Measurements from ENCODE around the gene SLC9A4. TPM values are rescaled to one million over a fixed set of nuclear protein-coding genes. Genes with fewer than 3 reads are reported as not detected.

SLC9A4 gene
- total and polyA plus RNA-seq, 12 donors, result 0.07 TPM; not detected in 11

DNA sequence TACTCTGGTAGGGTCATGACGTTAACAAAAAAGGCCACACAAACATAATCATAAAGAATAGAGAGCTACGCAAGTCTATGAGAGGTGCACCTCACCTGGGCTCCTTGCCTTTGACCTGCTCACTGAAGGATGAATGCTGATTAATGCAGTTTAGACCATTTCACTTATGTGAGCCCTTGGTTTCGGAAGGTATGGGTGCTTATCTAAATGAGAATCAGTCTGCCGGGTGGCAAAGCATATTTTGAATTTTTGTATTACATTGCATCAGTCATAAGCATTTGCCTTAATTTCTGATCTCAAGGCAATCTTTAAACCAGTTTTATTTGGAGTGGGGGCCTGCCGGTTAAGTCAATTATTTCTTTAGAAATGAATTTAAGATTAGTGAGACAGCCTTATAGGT lies 42.8 kb downstream of the SLC9A4 start:
- no peaks in the 10 kb centered on the region for H3K36me3 ChIP-seq
- H3K4me3 ChIP-seq, result no peak overlapping the region
- no peaks in the 10 kb centered on the region for H3K9me3 ChIP-seq
- no peaks in the 10 kb centered on the region for H3K4me1 ChIP-seq
- no peak for DNase-seq
- no peak for ATAC-seq
- intact Hi-C loops (cut with DNase I), result loop anchor here in 2 of 10 donors (5.0 to 10.0 kb wide), 2 partner anchors 101 to 189 kb away; partner anchors contain the start of gene SLC9A2 (in 1 of the 2)
- peaks cover 0 to 6% (median 0%) of the 10 kb centered on the region in 7 donors for H3K27me3 ChIP-seq
- TF ChIP-seq, protein P1, sequence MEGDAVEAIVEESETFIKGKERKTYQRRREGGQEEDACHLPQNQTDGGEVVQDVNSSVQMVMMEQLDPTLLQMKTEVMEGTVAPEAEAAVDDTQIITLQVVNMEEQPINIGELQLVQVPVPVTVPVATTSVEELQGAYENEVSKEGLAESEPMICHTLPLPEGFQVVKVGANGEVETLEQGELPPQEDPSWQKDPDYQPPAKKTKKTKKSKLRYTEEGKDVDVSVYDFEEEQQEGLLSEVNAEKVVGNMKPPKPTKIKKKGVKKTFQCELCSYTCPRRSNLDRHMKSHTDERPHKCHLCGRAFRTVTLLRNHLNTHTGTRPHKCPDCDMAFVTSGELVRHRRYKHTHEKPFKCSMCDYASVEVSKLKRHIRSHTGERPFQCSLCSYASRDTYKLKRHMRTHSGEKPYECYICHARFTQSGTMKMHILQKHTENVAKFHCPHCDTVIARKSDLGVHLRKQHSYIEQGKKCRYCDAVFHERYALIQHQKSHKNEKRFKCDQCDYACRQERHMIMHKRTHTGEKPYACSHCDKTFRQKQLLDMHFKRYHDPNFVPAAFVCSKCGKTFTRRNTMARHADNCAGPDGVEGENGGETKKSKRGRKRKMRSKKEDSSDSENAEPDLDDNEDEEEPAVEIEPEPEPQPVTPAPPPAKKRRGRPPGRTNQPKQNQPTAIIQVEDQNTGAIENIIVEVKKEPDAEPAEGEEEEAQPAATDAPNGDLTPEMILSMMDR (IDR thresholded peaks at IDR 0.05), result no peak
- WGBS, 2 donors, result 69 to 71% methylated on average over 5 of the region's 5 CpGs
- no peak overlapping the region for H3K27ac ChIP-seq

DNA sequence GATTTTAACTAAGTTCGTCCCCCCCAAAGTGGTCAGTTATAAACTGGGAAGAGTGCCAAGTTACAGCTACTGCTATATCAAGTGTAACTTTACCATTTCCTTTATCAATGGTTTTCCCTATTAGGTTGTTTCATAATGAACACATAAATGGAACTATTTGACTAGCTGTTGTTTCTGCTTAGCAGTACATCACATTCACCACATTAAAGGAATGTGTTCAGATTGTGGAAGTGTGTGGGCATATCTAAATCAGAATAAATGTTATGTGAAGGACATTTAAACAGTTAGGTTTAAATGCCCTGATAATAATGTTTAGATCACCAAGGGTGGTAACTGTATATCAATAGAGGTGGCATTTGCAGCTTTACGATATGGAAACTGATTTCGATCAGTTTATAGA lies 45.1 kb downstream of the SLC9A4 start:
- no peak for DNase-seq
- intact Hi-C loops (cut with DNase I), result loop anchor here in 2 of 10 donors (5.0 to 10.0 kb wide), 2 partner anchors 99 to 187 kb away; partner anchors contain the start of gene SLC9A2 (in 1 of the 2)
- H3K9me3 ChIP-seq, result no peaks in the 10 kb centered on the region
- H3K36me3 ChIP-seq, result no peaks in the 10 kb centered on the region
- WGBS, 2 donors, result 75 to 76% methylated on average over 3 of the region's 3 CpGs
- no peaks in the 10 kb centered on the region for H3K4me1 ChIP-seq
- no peak overlapping the region for H3K27ac ChIP-seq
- H3K4me3 ChIP-seq, result no peak overlapping the region
- H3K27me3 ChIP-seq, result peaks cover 0 to 4% (median 0%) of the 10 kb centered on the region in 7 donors
- no peak for ATAC-seq
- TF ChIP-seq, protein P1 (IDR thresholded peaks at IDR 0.05), result no peak

DNA sequence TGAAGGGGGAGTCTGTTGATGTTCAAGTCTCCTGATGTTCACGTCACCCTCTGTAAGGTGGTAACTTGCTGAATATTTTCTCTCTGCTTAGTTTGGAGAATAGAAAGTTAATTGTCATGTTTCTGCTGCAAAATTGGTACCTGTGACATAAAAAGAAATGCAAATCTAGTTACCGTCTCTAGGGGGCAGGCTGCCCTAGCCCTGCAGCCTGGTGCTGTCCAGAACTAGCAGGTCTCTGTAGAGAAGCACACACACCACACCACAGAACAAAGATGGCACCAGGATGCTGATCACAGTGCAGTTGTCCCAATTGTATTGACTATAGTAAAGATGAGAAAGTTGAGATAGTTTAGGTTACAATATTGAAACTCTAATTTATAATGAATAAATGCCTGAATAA lies 47.0 kb downstream of the SLC9A4 start:
- Histone ChIP-seq H3K36me3 (no peaks in the 10 kb centered on the region), H3K4me1 (no peaks in the 10 kb centered on the region), H3K27ac (no peak overlapping the region), H3K27me3 (peaks cover 0 to 5% (median 0%) of the 10 kb centered on the region in 7 donors), H3K4me3 (no peak overlapping the region), H3K9me3 (no peaks in the 10 kb centered on the region)
- no peak for ATAC-seq
- 16 to 21% methylated on average over 2 of the region's 2 CpGs for whole genome bisulfite sequencing, 2 donors
- TF ChIP-seq, protein P1 (IDR thresholded peaks at IDR 0.05), result peak; percentile 31 to 74 (median 52)
- intact Hi-C loops (cut with DNase I), result loop anchor here in 1 of 10 donors (5.0 kb wide), 1 partner anchor 97 kb away; the partner anchor contains the start of gene SLC9A2
- no peak for DNase-seq

DNA sequence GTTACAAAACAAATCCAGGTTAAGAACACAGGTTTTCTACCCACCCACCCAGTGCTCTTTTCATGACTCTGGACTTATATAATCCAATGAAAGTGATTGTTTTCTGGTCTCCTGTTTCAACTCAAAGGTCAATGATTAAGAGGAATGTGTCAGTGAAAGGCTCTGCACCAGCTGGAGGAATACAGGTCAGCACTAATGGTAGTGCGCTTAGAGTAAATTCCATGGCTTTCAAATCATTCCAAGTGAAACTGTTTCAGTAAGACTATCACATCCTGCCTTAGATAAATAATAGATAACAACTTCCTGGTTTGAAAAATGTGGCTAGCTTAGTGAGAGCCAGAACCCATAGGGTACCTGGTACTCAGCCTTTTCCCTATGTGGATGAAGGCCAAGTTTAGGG lies 47.8 kb downstream of the SLC9A4 start:
- Histone ChIP-seq H3K27me3 (peaks cover 0 to 9% (median 0%) of the 10 kb centered on the region in 7 donors), H3K9me3 (no peaks in the 10 kb centered on the region), H3K27ac (no peak overlapping the region), H3K36me3 (no peaks in the 10 kb centered on the region), H3K4me1 (no peaks in the 10 kb centered on the region), H3K4me3 (no peak overlapping the region)
- ATAC-seq (no peak), DNase-seq (no peak)
- WGBS, 2 donors, result 61 to 62% methylated on average over 1 of the region's 1 CpG
- TF ChIP-seq, protein P1 (IDR thresholded peaks at IDR 0.05), result no peak
- intact Hi-C loops (cut with DNase I), result loop anchor here in 1 of 10 donors (5.0 kb wide), 1 partner anchor 96 kb away; the partner anchor contains the start of gene SLC9A2
